OCI-LY1 (cell line): Measurements from ENCODE around the gene FMN1.

Experiments
- EZH2 ChIP-seq: fragments of 200-600 bp; sonication (generic), shearing (Covaris generic); IDR thresholded peaks from 2 replicates; pipeline ENCODE4 v1.8.0; 2017; ENCODE audit warnings: borderline replicate concordance, mixed run types, mild to moderate bottlenecking, antibody characterized with exemption, low read length, moderate library complexity, mixed read lengths
- TF ChIP-seq, protein P1 (sequence below): fragments of 200-600 bp; sonication (generic), shearing (Covaris generic); IDR thresholded peaks from 2 replicates; pipeline ENCODE4 v1.5.1; 2017; ENCODE audit warnings: mild to moderate bottlenecking, antibody characterized with exemption, low read length, moderate library complexity, mixed read lengths

- TF ChIP-seq, protein P1, sequence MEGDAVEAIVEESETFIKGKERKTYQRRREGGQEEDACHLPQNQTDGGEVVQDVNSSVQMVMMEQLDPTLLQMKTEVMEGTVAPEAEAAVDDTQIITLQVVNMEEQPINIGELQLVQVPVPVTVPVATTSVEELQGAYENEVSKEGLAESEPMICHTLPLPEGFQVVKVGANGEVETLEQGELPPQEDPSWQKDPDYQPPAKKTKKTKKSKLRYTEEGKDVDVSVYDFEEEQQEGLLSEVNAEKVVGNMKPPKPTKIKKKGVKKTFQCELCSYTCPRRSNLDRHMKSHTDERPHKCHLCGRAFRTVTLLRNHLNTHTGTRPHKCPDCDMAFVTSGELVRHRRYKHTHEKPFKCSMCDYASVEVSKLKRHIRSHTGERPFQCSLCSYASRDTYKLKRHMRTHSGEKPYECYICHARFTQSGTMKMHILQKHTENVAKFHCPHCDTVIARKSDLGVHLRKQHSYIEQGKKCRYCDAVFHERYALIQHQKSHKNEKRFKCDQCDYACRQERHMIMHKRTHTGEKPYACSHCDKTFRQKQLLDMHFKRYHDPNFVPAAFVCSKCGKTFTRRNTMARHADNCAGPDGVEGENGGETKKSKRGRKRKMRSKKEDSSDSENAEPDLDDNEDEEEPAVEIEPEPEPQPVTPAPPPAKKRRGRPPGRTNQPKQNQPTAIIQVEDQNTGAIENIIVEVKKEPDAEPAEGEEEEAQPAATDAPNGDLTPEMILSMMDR, result no peak
- no peak for TF ChIP-seq EZH2
Measured at GRCh38 chr15:32717426-32718226, 476.9 kb downstream of the FMN1 start, which contains the start of gene GREM1.
